Lung (tissue), 12 donors: ENCODE results near the gene CFAP61. TPM values are rescaled to one million over a fixed set of nuclear protein-coding genes. Genes with fewer than 3 reads are reported as not detected.

Experiments used
- ATAC-seq: fragments of 200-7000 bp; cut with Tn5 transposase; one replicate; pipeline ENCODE4 v1.9.1; 2020; ENCODE audit warnings: moderate number of reproducible peaks; ENCODE audit not compliant: insufficient read depth, low FRiP score
- DNase-seq, 3 donors: peaks; one replicate each; pipeline ENCODE4 v3.0.0-alpha.2; 2013 to 2017
- H3K27ac ChIP-seq, 2 donors: one replicate each; pipeline ENCODE4 v1.5.1; 2013; ENCODE audit warnings: mild to moderate bottlenecking in 2 of 2, moderate library complexity in 2 of 2, control low read depth in 1 of 2, inconsistent platforms in 1 of 2, low read depth in 1 of 2, low read length in 1 of 2
- H3K27me3 ChIP-seq, 3 donors: one replicate each; pipeline ENCODE4 v1.5.1; 2013; ENCODE audit warnings: low read length in 2 of 3; ENCODE audit not compliant: control insufficient read depth in 3 of 3, insufficient read depth in 3 of 3
- H3K36me3 ChIP-seq, 4 donors: one replicate each; pipeline ENCODE4 v1.5.1; 2013; ENCODE audit warnings: low read length in 4 of 4, mild to moderate bottlenecking in 1 of 4, moderate library complexity in 1 of 4; ENCODE audit not compliant: control insufficient read depth in 4 of 4, insufficient read depth in 4 of 4
- H3K4me1 ChIP-seq, 5 donors: one replicate each; pipeline ENCODE4 v1.5.1; 2013; ENCODE audit warnings: low read length in 5 of 5, mild to moderate bottlenecking in 2 of 5, moderate library complexity in 1 of 5; ENCODE audit not compliant: control insufficient read depth in 5 of 5, insufficient read depth in 5 of 5
- H3K4me3 ChIP-seq: one replicate; pipeline ENCODE4 v1.5.1; 2013; ENCODE audit warnings: mild to moderate bottlenecking, control low read depth, moderate library complexity
- H3K9ac ChIP-seq, 2 donors: one replicate each; pipeline ENCODE4 v1.5.1; 2013; ENCODE audit warnings: low read length in 2 of 2, control low read depth in 1 of 2; ENCODE audit not compliant: insufficient read depth in 1 of 2
- H3K9me3 ChIP-seq, 4 donors: one replicate each; pipeline ENCODE4 v1.5.1; 2013; ENCODE audit warnings: low read length in 3 of 4, mild to moderate bottlenecking in 1 of 4, moderate library complexity in 1 of 4; ENCODE audit not compliant: control insufficient read depth in 4 of 4, insufficient read depth in 3 of 4
- CTCF ChIP-seq: IDR thresholded peaks from 2 replicates; pipeline ENCODE4 v1.5.1; 2012; ENCODE audit warnings: mild to moderate bottlenecking; ENCODE audit errors: control extremely low read depth, extremely low read depth
- whole genome bisulfite sequencing, 2 donors: extraction: QIAGEN DNeasy Blood & Tissue Kit; methylation state at CpG; one replicate each; pipeline ENCODE4 v1.1.7; 2013; 5-methylcytosine and 5-hydroxymethylcytosine counted together
- polyA plus RNA-seq, 2 donors: library from polyadenylated mRNA; stranded (reverse); fragments of 200-250 nt; gene quantifications; one replicate each; pipeline ENCODE4 v1.2.1, GENCODE V29; 2013
- total RNA-seq, 2 donors: library from RNA; depleted of rRNA in 1 of 2; stranded (reverse); fragments of >200 nt in 1 of 2; gene quantifications; one replicate each; pipeline ENCODE4 v1.2.1, GENCODE V29; 2014 to 2021
- donor health status: control.
- donor health status: control.
- donor health status: Bipolar disorder and iron deficiency.
- donor health status: healthy.
- donor health status: DM: yes; HTN: yes; CAD: no.

The CFAP61 gene
- total and polyA plus RNA-seq, 4 donors: 2.0 to 15.4 (median 6.5) TPM

GRCh38 chr20:20060234-20060998 is 8.1 kb downstream of the CFAP61 start:
- Histone ChIP-seq H3K9ac (no peak overlapping the region), H3K27ac (peak overlapping the region in 1 of 2 donors; percentile 22), H3K36me3 (no peaks in the 10 kb centered on the region), H3K4me1 (peaks cover 0 to 4% (median 0%) of the 10 kb centered on the region in 5 donors), H3K27me3 (peaks cover 0 to 16% (median 4%) of the 10 kb centered on the region in 3 donors), H3K4me3 (no peak overlapping the region), H3K9me3 (no peaks in the 10 kb centered on the region)
- TF ChIP-seq CTCF: no peak
- WGBS, 2 donors: 79 to 81% methylated on average over 6 of the region's 6 CpGs
- ATAC-seq: no peak
- no peak for DNase-seq

- no peaks in the 10 kb centered on the region for H3K9me3 ChIP-seq
- 62 to 64% methylated on average over 12 of the region's 12 CpGs for WGBS, 2 donors
- H3K27ac ChIP-seq: no peak overlapping the region
- ATAC-seq (no peak), DNase-seq (no peak)
- H3K9ac ChIP-seq: peak overlapping the region in 1 of 2 donors; percentile 20
- no peaks in the 10 kb centered on the region for H3K36me3 ChIP-seq
- peaks cover 0 to 15% (median 6%) of the 10 kb centered on the region in 3 donors for H3K27me3 ChIP-seq
- H3K4me1 ChIP-seq: peaks cover 0 to 6% (median 0%) of the 10 kb centered on the region in 5 donors
- no peak for TF ChIP-seq CTCF
- H3K4me3 ChIP-seq: no peak overlapping the region
These were observed 11.8 kb downstream of the CFAP61 start for GRCh38 chr20:20063941-20064702.

GRCh38 chr20:20065361-20065760 is 13.0 kb downstream of the CFAP61 start:
- Histone ChIP-seq H3K9ac (no peak overlapping the region), H3K27ac (no peak overlapping the region), H3K4me3 (no peak overlapping the region), H3K27me3 (peaks cover 0 to 14% (median 9%) of the 10 kb centered on the region in 3 donors), H3K36me3 (no peaks in the 10 kb centered on the region), H3K9me3 (no peaks in the 10 kb centered on the region), H3K4me1 (peaks cover 0 to 6% (median 0%) of the 10 kb centered on the region in 5 donors)
- ATAC-seq: no peak
- no peak for TF ChIP-seq CTCF
- DNase-seq: peak in 2 of 3 donors; percentile 53 to 69
- 63 to 76% methylated on average over 1 of the region's 1 CpG for WGBS, 2 donors
